Smooth muscle cell of the brain vasculature (primary cell): ENCODE results near the gene TWSG1.
"Not testable (repeated sequence)": the region's sequence is repeated elsewhere in the genome, so short reads cannot be mapped to it uniquely, and the experiment has no call there.

Source experiments
- DNase-seq: peaks from one replicate; pipeline ENCODE4 v3.0.0-alpha.2; 2012; ENCODE audit warnings: low read depth, low spot score

TWSG1 gene

DNA sequence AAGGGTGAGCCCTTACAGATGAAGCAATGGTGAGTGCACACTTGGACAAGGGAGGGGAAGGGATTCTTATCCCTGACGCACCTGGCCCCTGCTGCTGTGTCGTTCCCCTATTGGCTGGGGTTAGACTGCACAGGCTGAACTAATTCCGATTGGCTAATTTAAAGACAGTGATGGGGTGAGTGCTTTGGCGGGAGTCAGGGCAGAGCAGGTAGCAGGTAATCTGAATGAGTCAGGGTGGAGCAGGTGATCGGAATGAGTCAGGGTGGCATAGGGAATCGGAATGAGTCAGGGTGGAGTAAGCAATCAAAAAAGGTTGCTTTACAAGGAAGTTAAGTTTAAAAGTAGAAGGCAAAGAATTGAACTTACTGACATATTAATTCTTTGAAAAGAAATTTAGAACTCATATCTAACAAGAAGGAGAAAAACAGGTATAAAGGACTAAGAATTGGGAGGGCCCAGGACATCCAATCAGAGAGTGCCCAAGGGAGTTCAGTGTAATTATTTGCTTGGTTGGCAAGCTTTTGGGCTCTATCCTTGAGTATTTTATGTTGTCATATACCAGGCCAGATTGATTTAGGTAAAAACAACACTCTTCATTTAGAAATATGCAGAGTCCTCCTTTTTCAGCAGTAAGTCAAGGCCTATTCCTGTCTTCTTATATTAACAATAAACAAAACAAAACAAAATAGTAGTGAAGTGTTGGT lies 88.4 kb downstream of the TWSG1 start:
- no peak for DNase-seq

DNA sequence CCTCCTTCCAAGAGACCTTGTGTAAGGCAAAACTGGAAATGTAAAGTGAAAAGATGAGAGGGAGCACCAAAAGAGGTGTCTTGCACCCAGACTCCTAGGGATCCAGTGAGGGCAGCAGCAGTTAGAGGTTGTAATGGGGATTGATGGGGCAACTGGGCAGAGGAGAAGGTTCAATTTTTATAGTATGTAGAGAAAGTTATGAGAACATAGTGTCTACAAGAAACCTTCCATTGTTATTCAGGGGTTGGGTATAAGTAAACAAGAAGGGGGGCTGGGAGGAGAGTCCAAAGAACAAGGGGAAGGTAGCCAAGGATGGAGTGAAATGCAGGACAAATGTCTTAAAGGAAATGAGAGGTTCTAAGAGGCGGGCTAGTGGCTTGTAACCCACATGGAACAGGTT lies 89.1 kb downstream of the TWSG1 start:
- DNase-seq = not testable (repeated sequence)

DNA sequence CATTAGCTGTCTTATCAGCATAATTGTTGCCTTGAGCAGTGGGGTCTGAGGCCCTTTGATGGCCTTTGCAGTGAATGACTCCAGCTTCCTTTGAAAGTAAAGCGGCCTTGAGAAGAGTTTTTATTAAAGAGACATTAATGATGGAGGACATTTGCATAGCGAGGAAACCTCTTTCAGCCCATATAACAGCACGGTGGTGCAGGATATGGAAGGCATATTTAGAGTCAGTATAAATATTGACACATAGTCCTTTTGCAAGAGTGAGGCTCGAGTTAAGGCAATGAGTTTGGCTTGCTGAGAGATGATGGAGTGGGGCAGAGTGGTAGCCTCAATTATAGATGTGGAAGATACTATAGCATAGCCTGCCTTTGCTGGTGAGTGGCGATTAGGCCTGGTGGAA lies 89.7 kb downstream of the TWSG1 start:
- not testable (repeated sequence) for DNase-seq

DNA sequence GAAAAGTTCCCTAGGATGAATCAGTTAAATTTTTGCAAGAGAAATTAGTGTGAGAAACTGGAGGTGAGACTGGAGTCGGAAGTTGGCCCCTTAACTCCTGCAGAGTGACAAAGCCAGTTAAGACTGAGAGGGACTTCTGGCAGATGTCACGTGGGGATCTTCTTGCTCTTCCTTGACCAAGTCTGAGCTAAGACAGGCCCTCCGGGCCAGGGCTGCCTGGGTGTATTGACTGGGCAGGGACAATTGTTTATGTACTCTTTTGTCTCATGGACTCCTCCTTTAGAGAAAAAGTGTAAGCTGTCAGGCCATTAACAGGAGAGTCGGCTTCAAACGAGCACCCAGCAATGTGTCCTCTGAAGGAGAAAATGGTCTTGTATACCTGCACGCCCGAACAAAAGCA lies 92.2 kb downstream of the TWSG1 start:
- DNase-seq = no peak

DNA sequence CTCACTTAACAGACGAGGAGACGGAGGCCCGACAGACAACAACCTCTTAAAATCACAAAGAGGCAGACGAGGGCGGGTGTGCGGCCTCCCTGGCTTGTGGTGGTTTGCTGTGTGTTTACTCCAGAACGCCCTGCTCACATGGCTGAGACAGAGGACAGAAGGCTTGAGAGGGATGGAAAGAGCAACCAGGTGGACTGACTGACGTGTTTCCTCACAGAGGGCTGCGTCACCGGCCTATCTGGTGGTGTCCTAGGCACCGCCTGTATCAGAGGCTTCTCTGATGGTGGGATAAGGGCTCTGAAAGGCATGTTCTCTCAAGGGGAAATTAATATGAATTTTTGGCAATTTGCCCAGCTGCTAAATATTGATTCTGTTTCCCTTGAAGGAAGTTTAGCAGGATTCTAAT lies 93.7 kb downstream of the TWSG1 start:
- no peak for DNase-seq

DNA sequence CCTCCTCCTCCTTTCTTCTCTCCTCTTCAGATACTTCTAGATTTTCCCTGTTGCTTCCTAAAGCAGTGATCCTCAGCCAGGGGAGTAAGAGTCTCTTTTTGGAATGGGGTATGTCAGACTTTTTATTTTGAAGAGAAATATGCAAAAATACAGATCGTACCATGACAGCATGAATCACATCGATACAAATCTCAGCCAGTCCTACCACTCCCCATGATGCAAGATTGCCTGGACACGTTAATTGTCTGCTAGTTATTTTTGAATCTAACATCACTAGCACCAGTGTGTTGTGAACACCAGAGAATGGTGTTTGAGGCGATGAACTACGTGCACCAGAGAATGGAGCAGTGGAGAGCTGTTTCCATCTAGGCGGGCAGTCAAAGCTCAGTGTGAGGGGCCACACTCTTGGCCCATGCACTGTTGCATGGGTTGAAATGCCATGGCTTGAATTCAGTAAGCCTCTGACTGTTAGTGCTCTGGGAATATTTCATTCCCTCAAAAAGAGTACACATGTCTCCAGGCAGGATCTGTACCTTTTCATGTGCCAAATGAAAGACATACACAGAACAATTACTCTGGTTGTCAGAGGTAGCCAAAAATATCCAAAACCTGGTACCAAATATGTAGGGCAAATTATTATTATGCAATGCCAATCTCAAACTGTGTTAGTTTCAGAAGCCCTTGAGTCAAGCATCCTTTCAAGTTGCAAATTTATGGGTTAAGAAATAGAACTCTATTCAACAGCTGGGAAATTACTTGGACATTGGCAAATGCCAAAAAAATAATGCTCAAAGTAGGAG lies 94.5 kb downstream of the TWSG1 start:
- DNase-seq = no peak

DNA sequence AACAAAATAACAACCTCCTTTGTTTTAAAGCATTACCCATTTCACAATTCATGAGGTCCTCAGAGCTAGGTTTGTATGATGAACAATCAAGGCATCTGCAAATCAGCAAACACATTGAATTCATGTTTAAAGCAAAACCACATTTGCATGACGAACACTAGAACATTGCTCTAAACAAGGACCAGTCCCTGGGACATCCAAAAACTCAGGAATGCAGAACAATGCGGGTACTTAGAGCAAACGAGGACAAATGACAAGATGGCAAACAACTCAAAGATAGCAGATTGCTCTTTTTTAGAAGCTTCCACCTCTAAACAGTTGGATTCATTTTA lies 95.1 kb downstream of the TWSG1 start:
- DNase-seq = no peak

DNA sequence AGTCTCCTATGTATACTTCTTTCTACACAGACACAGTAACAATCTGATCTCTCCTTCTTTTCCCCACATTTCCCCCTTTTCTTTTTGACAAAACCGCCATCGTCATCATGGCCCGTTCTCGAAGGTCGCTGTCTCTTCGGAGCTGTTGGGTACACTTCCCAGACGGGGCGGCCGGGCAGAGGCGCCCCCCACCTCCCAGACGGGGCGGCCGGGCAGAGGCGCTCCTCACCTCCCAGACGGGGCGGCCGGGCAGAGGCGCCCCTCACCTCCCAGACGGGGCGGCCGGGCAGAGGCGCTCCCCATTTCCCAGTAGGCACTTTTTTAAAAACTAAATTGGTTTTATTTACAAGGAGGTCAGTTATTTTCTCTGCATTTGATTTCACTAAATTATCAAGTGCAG lies 95.7 kb downstream of the TWSG1 start:
- DNase-seq = not testable (repeated sequence)

DNA sequence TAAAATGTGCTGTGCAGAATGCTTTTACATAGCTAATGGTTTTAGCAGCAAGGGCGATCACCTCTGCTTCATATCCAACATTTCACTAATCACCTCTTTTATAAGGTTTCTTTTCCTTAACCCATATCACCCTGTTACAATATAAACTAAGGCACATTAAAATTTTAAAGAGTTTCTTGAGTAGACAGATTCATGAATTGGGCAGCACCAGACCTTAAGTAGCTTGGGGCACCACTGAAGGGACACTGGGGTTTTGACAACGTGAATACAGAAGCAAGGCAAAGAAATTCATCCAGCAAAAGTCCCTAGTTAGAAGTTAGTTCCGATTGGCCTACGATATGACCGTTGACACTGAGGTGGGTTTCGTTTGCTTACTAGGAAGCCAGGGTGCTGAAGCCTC lies 96.7 kb downstream of the TWSG1 start:
- DNase-seq = no peak

DNA sequence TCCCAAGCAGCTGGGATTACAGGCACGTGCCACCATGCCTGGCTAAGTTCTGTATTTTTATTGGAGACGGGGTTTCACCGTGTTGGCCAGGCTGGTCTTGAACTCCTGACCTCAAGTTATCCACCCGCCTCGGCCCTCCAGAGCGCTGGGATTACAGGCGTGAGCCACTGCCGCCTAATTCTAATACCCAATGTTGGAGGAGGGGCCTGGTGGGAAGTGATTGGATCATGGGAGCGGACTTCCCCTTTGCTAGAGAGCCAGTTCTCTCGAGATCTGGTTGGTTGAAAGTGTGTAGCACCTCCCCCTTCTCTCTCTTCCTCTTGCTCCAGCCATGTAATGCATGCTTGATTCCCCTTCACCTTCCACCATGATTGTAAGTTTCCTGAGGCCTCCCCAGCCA lies 98.5 kb downstream of the TWSG1 start:
- DNase-seq = not testable (repeated sequence)

DNA sequence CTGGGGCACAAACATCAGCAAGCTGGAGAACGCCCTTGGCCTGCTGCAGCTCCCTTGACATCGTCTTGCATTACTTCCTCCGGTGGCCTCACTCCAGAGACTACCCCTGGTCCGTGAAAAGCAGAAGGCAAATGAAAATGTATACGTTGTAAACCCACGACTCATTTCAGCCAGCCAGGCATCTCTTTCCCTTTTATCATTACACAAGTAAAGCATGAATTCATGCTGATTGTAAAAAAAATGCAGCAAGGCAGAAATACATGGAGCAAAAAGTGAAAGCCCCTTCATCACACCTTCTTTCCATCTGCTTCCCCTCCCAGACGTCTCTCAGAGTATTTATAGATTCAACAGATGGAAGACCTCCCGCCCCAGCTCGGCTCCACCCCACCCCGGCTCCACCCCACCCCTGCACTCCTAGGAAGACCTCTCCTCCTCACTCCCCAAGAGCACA lies 99.1 kb downstream of the TWSG1 start:
- no peak for DNase-seq

DNA sequence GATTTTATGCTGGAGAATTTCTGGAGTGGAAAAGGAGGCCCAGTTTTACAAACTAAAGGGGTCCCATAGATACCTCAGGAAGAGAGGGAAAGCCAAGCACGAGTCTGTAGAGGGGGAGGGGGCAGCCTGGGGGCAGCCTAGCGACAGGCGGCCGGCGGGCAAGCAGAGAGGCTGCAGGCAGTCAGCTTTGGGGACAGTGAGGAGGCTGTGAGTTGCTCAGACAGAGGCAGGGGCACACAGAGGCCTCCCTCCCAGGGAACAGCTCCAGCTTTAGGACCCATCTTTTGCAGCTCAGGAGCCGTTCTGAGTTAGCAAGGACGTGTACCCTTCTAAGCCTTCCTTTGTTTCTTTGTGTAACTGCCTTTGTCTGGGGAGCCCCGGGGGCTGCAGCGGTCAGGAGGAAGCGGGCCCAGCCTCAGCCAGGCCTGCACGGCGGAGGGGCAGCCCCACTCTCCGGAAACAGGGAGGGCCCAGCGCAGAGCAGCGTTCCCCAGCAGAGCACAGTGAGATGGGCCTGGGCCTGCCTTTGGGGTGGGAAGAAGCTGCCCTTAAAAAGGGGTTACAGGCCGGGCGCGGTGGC lies 99.6 kb downstream of the TWSG1 start:
- DNase-seq = no peak

DNA sequence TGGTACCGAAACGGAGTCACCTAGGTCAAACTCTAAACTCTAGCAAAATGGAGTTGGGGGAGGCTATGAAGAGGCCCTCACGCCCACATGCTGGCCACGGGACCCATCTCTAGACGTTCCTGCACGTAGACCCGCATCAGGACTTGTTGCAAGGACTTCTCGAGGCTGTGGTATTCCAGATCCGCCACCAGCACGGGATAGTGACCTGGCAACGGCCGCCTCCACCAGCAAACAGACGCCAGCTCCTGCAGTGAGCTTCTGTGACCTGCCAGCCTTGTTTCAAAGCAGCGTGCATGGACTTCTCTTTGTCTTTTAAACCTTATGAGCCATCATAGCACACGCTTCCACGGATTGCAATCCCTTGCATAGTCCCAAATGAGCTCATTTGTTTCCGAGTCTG lies 100.5 kb downstream of the TWSG1 start:
- DNase-seq = no peak

DNA sequence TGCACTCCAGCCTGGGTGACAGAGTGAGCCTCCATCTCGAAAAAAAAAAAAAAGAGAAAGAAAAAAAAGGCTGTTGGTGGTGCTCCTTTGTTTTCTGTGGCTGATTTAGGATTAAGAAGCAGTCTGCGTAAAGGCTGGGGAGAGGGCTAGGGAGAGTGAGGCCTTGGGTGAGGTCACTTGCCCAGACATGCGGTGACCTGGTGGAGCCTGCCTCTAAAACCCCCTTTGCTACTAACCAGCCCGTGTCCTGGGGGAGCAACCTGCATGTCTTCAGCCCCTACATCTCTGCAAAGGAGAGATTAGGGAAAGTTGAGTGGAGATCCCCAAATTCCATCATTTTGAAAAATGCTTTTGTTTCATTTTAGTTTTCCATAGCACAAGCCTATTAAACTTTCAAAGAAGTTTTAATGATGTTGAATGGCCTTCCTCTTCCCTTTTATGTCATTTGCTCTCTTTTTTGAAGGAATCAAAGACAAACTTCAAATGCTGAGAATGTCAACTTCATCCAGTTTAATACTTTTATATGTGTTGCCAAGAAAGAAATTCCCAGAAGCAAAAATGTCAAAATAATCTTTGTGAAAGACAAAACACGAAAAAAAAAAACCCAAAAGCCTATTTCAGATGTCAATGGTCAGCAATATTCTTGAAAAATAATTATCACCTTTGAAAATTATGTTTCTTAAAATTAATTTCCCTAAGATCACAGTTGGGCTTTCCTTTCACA lies 101.8 kb downstream of the TWSG1 start:
- no peak for DNase-seq

DNA sequence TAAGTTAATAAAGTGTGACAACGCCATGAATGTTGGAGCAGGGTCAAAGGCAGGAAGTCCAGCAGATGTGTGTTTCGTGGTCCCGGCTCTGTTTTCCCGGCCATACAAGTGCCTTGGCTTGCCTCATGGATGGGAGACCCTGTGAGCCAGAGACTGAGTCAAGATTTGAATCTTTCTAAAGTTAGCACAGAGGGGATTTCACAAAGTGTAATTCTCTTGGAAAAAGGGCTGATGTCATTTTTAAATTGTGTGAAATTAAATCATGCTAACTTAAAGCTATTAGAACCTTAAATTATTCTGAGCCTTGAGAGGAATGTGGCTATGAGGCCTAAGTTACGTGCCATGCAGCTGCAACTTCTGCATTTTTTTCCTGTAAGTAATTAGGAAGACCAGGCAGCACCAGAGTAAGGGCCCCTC lies 102.5 kb downstream of the TWSG1 start:
- DNase-seq = no peak

DNA sequence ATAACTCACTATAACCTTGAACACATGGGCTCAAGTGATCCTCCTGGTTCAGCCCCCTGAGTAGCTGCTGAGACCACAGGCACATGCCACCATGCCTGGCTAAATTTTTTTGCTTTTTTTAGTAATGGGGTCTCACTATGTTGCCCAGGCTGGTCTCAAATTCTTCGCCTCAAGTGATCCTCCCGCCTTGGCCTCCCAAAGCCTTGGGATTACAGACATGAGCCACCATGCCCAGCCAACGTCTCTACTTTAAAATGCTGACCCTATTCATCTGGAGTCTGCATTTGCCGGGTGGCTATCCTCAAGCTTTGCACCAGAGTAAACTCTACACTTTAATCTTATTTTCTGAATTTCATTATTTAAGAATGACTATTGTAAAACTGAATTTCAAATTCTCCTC lies 103.1 kb downstream of the TWSG1 start:
- DNase-seq = no peak

DNA sequence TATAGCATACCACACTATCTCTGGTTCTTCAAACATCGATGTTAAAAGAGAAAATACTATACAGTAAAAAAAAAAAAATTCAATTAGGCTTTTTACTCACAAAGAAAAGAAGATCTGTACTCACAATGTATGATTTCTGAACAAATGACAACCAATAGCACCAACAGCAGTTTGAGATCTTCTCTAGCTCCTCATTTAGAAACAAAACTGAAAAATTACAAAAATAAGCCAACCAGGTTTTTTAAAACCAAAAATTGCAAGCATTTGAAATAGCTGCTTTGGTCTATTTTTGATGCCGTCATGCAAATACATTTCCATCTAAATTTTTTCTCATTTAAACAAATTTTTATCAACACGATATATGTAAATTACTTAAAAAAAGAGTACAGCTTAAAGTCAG lies 106.5 kb downstream of the TWSG1 start:
- DNase-seq = no peak

DNA sequence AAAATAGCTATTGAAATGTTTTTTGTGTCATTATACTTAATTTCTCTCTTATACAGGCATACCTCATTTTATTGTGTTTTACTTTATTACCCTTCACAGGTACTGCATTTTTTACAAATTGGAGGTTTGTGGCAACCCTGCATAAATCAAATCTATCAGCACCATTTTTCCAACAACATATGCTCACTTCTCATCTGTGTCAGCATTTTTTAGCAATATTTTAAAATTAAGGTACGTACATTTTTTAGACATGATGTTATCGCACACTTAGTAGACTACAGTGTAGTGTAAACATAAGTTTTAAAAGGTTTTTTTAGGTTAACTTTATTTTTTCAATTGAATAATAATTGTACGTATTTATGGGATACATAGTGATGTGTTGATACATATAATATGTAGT lies 110.0 kb downstream of the TWSG1 start:
- DNase-seq = no peak

DNA sequence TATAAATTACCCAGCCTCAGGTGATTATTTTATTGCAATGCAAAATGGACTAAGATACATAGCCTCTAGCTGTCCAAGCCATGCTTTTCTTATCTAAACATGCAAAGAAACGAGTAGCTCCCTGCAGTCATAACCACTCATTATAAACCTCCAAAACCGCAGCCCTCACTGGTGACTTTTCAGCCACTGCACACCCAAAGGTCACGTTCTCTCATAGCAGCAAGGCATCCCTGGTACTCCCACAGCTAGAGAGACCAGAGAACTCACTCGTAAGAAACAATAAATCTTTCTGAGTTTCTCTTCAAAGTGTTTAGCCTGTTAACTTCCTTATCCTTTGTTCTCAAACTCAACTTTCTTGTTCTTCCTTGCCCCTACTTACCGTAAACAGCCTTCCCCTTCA lies 112.3 kb downstream of the TWSG1 start:
- DNase-seq = no peak

DNA sequence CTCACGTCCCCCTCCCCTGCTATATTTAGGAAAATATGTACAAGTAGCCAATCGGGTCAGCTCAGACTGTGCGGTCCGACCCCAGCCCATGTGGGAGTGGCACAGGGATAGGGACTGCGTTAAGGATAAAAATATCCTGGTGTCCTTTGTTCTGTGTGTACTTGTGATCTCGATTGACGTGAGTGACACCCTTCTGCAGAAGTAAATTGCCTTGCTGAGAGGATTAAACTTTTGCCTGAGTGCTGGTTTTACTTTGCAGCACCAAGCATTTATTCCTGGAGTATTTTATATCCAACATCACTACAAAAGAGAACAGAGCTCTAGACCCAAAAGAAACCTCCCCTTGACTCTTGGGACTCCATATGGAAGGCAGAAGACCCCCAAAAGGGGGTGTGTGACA lies 112.8 kb downstream of the TWSG1 start:
- no peak for DNase-seq

DNA sequence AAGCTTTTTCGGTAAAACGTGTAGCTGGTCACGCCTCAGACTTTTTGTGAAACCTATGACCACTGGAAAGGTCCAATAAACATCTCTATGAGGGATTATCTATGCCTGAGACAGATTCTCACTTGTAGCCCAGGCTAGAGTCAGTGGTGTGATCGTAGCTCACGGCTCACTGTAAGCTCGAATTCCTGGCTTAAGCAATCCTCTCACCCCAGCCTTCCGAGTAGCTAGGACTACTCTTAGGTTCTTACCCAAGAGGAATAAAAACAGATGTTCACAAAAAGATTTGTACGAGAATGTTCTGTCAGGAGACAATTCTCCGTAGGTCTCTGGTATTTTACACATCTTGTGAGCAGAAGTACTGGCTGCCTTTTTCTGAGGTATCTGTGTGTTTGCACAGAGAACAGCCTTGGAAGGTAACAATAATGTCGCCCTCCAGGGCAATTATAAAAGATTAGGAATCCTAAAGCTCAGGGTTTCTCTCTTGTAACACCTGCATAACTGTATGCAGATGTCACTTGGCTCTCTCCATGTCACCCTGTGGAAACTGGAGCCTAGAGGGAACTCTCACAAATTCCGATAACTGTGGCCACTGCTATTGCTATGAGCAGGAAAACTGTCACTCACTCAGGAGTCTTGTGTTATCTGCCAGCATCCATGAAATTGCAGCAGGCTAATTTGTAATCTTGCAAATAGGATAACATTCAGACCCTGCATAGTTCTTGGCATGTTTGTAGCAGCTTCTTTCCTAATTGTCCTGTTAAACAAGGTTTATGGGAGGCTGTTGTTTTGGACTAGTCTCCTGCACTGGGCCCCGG lies 115.2 kb downstream of the TWSG1 start:
- DNase-seq = no peak
